Prostate gland (tissue), 2 donors: ENCODE data around the gene DOCK10.

Experiments used
- POLR2A ChIP-seq: fragments of 450-650 bp; IDR thresholded peaks from one replicate; pipeline ENCODE4 v1.6.1; 2016; ENCODE audit warnings: antibody characterized with exemption, mild to moderate bottlenecking
- POLR2AphosphoS5 ChIP-seq: sonication (generic); formaldehyde crosslinking; IDR thresholded peaks from one replicate; pipeline ENCODE4 v1.6.1; 2017; ENCODE audit warnings: antibody characterized with exemption
- TF ChIP-seq, protein P1 (sequence below), 4 experiments: fragments of 200-600 bp in 2 of 4; fragments of 450-650 bp in 2 of 4; sonication (generic) in 2 of 4; IDR thresholded peaks; 1 replicate in 3 of 4; 2 replicates in 1 of 4; pipeline ENCODE4 v1.5.1; 2016 to 2019; ENCODE audit warnings: antibody characterized with exemption in 4 of 4, mild to moderate bottlenecking in 2 of 4, moderate library complexity in 2 of 4

- TF ChIP-seq, protein P1, sequence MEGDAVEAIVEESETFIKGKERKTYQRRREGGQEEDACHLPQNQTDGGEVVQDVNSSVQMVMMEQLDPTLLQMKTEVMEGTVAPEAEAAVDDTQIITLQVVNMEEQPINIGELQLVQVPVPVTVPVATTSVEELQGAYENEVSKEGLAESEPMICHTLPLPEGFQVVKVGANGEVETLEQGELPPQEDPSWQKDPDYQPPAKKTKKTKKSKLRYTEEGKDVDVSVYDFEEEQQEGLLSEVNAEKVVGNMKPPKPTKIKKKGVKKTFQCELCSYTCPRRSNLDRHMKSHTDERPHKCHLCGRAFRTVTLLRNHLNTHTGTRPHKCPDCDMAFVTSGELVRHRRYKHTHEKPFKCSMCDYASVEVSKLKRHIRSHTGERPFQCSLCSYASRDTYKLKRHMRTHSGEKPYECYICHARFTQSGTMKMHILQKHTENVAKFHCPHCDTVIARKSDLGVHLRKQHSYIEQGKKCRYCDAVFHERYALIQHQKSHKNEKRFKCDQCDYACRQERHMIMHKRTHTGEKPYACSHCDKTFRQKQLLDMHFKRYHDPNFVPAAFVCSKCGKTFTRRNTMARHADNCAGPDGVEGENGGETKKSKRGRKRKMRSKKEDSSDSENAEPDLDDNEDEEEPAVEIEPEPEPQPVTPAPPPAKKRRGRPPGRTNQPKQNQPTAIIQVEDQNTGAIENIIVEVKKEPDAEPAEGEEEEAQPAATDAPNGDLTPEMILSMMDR (IDR thresholded peaks at IDR 0.05): no peak
- no peak for TF ChIP-seq POLR2A
- TF ChIP-seq POLR2AphosphoS5: no peak
Observed at GRCh38 chr2:224968051-224968450, 74.2 kb downstream of the DOCK10 start.
